Mesenchymal stem cell (in vitro differentiated cells and primary cell): ENCODE data around the gene ACAN.

ENCODE experiments used
- DNase-seq: peaks from one replicate; pipeline ENCODE4 v3.0.0-alpha.2; 2013
- H2AFZ ChIP-seq: one replicate; pipeline ENCODE4 v1.6.1; 2013; ENCODE audit warnings: low read depth, mild to moderate bottlenecking, control low read depth, inconsistent platforms, low read length, moderate library complexity
- H2AK5ac ChIP-seq: 2 replicates; pipeline ENCODE4 v1.6.1; 2013; ENCODE audit warnings: low read length, moderate library complexity, mild to moderate bottlenecking, inconsistent platforms; ENCODE audit not compliant: severe bottlenecking
- H2BK120ac ChIP-seq: one replicate; pipeline ENCODE4 v1.6.1; 2013; ENCODE audit warnings: low read depth, mild to moderate bottlenecking, inconsistent platforms, low read length, moderate library complexity
- H2BK12ac ChIP-seq, 2 experiments: one replicate each; pipeline ENCODE4 v1.6.1; 2013; ENCODE audit warnings: inconsistent platforms in 2 of 2, low read length in 2 of 2, mild to moderate bottlenecking in 2 of 2, moderate library complexity in 2 of 2, control low read depth in 1 of 2
- H2BK15ac ChIP-seq: one replicate; pipeline ENCODE4 v1.6.1; 2013; ENCODE audit warnings: mild to moderate bottlenecking, low read depth, inconsistent platforms; ENCODE audit not compliant: poor library complexity, severe bottlenecking
- H2BK5ac ChIP-seq: 2 replicates; pipeline ENCODE4 v1.6.1; 2013; ENCODE audit warnings: low read depth, mild to moderate bottlenecking, low read length, control low read depth, inconsistent platforms; ENCODE audit not compliant: poor library complexity, severe bottlenecking
- H3K14ac ChIP-seq, 2 experiments: one replicate each; pipeline ENCODE4 v1.6.1; 2013; ENCODE audit warnings: inconsistent platforms in 2 of 2, low read length in 2 of 2, control low read depth in 1 of 2, mild to moderate bottlenecking in 1 of 2, moderate library complexity in 1 of 2
- H3K18ac ChIP-seq, 2 experiments: one replicate each; pipeline ENCODE4 v1.6.1; 2013; ENCODE audit warnings: inconsistent platforms in 2 of 2, low read length in 2 of 2, control low read depth in 1 of 2, low read depth in 1 of 2, mild to moderate bottlenecking in 1 of 2
- H3K23ac ChIP-seq, 2 experiments: one replicate each; pipeline ENCODE4 v1.6.1; 2013; ENCODE audit warnings: inconsistent platforms in 2 of 2, low read length in 2 of 2, mild to moderate bottlenecking in 2 of 2, moderate library complexity in 2 of 2, control low read depth in 1 of 2
- H3K27ac ChIP-seq: 2 replicates; pipeline ENCODE4 v1.5.1; 2013; ENCODE audit warnings: mild to moderate bottlenecking, moderate library complexity, low read length, control low read depth, inconsistent platforms; ENCODE audit not compliant: poor library complexity, severe bottlenecking
- H3K27me3 ChIP-seq, 2 experiments: 2 replicates each; pipeline versions ENCODE4 v1.6.1 to v1.7.0; 2013; ENCODE audit warnings: low read length in 2 of 2, mild to moderate bottlenecking in 2 of 2, moderate library complexity in 2 of 2, control low read depth in 1 of 2, inconsistent platforms in 1 of 2; ENCODE audit not compliant: control insufficient read depth in 1 of 2, insufficient read depth in 1 of 2
- H3K36me3 ChIP-seq, 2 experiments: 2 replicates each; pipeline versions ENCODE4 v1.6.1 to v1.7.0; 2013; ENCODE audit warnings: low read length in 2 of 2, control low read depth in 1 of 2, inconsistent platforms in 1 of 2, low read depth in 1 of 2, mild to moderate bottlenecking in 1 of 2; ENCODE audit not compliant: insufficient read depth in 2 of 2, control insufficient read depth in 1 of 2
- H3K4ac ChIP-seq, 2 experiments: one replicate each; pipeline ENCODE4 v1.6.1; 2013; ENCODE audit warnings: inconsistent platforms in 2 of 2, low read length in 2 of 2, mild to moderate bottlenecking in 2 of 2, moderate library complexity in 2 of 2, control low read depth in 1 of 2, low read depth in 1 of 2
- H3K4me1 ChIP-seq: 2 replicates; pipeline ENCODE4 v1.6.1; 2013; ENCODE audit warnings: low read depth, low read length, control low read depth; ENCODE audit not compliant: control insufficient read depth, insufficient read depth
- H3K4me2 ChIP-seq: 2 replicates; pipeline ENCODE4 v1.6.1; 2013; ENCODE audit warnings: low read length, mild to moderate bottlenecking, inconsistent platforms; ENCODE audit not compliant: poor library complexity, severe bottlenecking
- H3K4me3 ChIP-seq, 2 experiments: 2 replicates each; pipeline versions ENCODE4 v1.5.1 to v1.7.0; 2013; ENCODE audit warnings: low read length in 2 of 2, mild to moderate bottlenecking in 2 of 2, control low read depth in 1 of 2, low read depth in 1 of 2; ENCODE audit not compliant: insufficient read depth in 1 of 2
- H3K79me1 ChIP-seq: replicated peaks from 2 replicates; pipeline ENCODE4 v1.6.1; 2013; ENCODE audit warnings: mild to moderate bottlenecking, control low read depth, low read length, inconsistent platforms; ENCODE audit not compliant: poor library complexity, severe bottlenecking
- H3K9ac ChIP-seq: 2 replicates; pipeline ENCODE4 v1.7.0; 2013; ENCODE audit warnings: mild to moderate bottlenecking, low read length, moderate library complexity
- H3K9me3 ChIP-seq: 2 replicates; pipeline ENCODE4 v1.7.0; 2013; ENCODE audit warnings: mild to moderate bottlenecking, low read length; ENCODE audit not compliant: control insufficient read depth
- H4K8ac ChIP-seq: one replicate; pipeline ENCODE4 v1.6.1; 2013; ENCODE audit warnings: inconsistent platforms, mild to moderate bottlenecking, low read length, moderate library complexity
- H4K91ac ChIP-seq: one replicate; pipeline ENCODE4 v1.6.1; 2013; ENCODE audit warnings: mild to moderate bottlenecking, low read length, inconsistent platforms
- WGBS: methylation state at CpG from one replicate; pipeline ENCODE4 v1.1.7; 2013; ENCODE audit warnings: mixed read lengths; 5-methylcytosine and 5-hydroxymethylcytosine counted together

Gene ACAN

GRCh38 chr15:88812133-88812532, 8.9 kb downstream of the ACAN start:
- Histone ChIP-seq H3K9me3 (no peaks in the 10 kb centered on the region), H3K14ac (no peak overlapping the region), H2BK12ac (no peak overlapping the region), H3K27me3 (peaks cover 6 to 69% of the 10 kb centered on the region in 2 experiments), H3K23ac (no peak overlapping the region), H3K18ac (no peak overlapping the region), H4K8ac (no peak overlapping the region), H2AK5ac (no peak overlapping the region), H3K79me1 (no peaks in the 10 kb centered on the region), H3K4me2 (no peak overlapping the region), H2BK5ac (no peak overlapping the region), H3K9ac (no peak overlapping the region), H4K91ac (peak overlapping the region; percentile 53), H3K36me3 (no peaks in the 10 kb centered on the region), H3K4me3 (no peak overlapping the region), H3K27ac (no peak overlapping the region), H2AFZ (no peak overlapping the region), H2BK15ac (no peak overlapping the region), H3K4me1 (peaks cover 2% of the 10 kb centered on the region), H2BK120ac (no peak overlapping the region), H3K4ac (no peak overlapping the region)
- DNase-seq: no peak
- 70% methylated on average over 4 of the region's 4 CpGs for WGBS

DNA sequence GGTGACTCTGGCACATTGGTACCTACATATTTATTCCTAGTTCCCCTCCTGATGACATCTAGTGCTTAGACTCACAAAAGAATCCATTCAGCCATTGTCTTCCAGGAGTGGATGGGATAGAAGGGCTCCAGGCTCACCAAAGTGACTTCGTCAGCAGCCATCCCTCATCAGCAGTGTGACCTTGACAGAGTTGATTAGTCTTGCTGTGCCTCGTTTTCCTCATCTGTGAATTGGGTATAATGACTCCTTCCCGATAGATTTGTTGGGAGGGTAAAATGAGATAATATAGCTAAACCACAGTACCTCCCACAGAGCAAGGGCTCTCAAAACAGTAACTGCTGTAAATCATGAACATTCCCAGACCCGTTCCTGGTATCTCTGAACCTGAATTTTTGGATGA, 10.7 kb downstream of the ACAN start:
- DNase-seq: no peak
- no peak overlapping the region for H2AFZ ChIP-seq

DNA sequence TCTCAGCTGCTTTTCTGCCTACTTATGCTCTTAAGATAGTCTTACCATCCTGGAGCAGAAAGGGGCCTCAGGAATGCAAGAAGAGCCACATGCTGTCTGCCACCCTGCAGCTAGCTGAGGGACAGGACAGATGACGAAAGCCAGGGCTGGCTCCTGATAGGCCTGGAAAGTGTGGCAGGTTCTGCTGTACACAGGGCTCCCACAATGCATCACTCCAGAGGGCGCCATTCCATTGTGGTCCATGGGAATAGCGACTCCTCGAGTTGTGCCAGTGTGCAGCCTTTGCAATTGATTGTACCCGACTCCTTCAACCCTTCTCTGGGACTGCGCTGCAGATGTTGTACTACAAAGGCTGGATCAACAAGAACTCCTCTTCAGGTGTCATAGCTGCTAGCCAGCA, 11.2 kb downstream of the ACAN start:
- no peaks in the 10 kb centered on the region for H3K9me3 ChIP-seq
- no peak overlapping the region for H3K18ac ChIP-seq
- H3K36me3 ChIP-seq: no peaks in the 10 kb centered on the region
- H3K9ac ChIP-seq: no peak overlapping the region
- no peak overlapping the region for H4K91ac ChIP-seq
- H3K23ac ChIP-seq: no peak overlapping the region
- no peak overlapping the region for H3K4ac ChIP-seq
- H3K14ac ChIP-seq: no peak overlapping the region
- no peak overlapping the region for H2BK120ac ChIP-seq
- H3K4me2 ChIP-seq: no peak overlapping the region
- H4K8ac ChIP-seq: no peak overlapping the region
- H2AK5ac ChIP-seq: no peak overlapping the region
- 75% methylated on average over 6 of the region's 6 CpGs for WGBS
- H2BK15ac ChIP-seq: no peak overlapping the region
- peaks cover 0 to 57% of the 10 kb centered on the region in 2 experiments for H3K27me3 ChIP-seq
- no peaks in the 10 kb centered on the region for H3K79me1 ChIP-seq
- DNase-seq: no peak
- no peak overlapping the region for H2BK12ac ChIP-seq
- H3K27ac ChIP-seq: no peak overlapping the region
- H2BK5ac ChIP-seq: no peak overlapping the region
- no peak overlapping the region for H2AFZ ChIP-seq
- no peak overlapping the region for H3K4me3 ChIP-seq
- peaks cover 2% of the 10 kb centered on the region for H3K4me1 ChIP-seq

More for the DNA sequence above, 10.7 kb downstream of the ACAN start:
- H3K36me3 ChIP-seq: no peaks in the 10 kb centered on the region
- H3K27me3 ChIP-seq: peaks cover 0 to 58% of the 10 kb centered on the region in 2 experiments
- no peak overlapping the region for H3K4me2 ChIP-seq
- H2BK15ac ChIP-seq: no peak overlapping the region
- H4K91ac ChIP-seq: no peak overlapping the region
- H2BK5ac ChIP-seq: no peak overlapping the region
- H2BK120ac ChIP-seq: no peak overlapping the region
- H3K79me1 ChIP-seq: no peaks in the 10 kb centered on the region
- H3K23ac ChIP-seq: no peak overlapping the region
- 78% methylated on average over 3 of the region's 4 CpGs for whole genome bisulfite sequencing
- no peaks in the 10 kb centered on the region for H3K9me3 ChIP-seq
- peaks cover 2% of the 10 kb centered on the region for H3K4me1 ChIP-seq
- H3K4me3 ChIP-seq: no peak overlapping the region
- no peak overlapping the region for H2AK5ac ChIP-seq
- H3K9ac ChIP-seq: no peak overlapping the region
- no peak overlapping the region for H3K14ac ChIP-seq
- no peak overlapping the region for H3K18ac ChIP-seq
- no peak overlapping the region for H3K4ac ChIP-seq
- H4K8ac ChIP-seq: no peak overlapping the region
- no peak overlapping the region for H3K27ac ChIP-seq
- H2BK12ac ChIP-seq: no peak overlapping the region

DNA sequence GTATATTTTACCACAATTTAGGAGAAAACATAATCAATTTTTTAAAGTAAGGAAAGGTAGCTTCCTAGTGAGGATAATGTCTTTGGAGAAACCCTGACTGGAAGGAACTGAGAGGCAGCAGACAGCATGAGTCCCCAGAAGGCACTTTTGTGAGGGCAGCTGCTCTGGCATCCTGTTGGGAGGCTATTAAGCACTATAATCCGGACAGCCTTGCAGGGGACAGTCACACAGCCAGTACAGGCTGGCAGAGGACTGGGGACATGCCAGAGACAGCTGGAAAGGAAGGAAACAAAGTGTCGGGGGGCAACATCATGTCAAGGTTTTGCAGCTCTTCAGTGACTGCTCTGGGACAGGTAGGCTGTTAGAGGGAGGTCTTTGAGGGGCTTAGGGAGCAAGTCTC, 15.7 kb downstream of the ACAN start:
- H3K4me2 ChIP-seq: no peak overlapping the region
- no peak overlapping the region for H4K8ac ChIP-seq
- H3K27ac ChIP-seq: no peak overlapping the region
- no peak overlapping the region for H4K91ac ChIP-seq
- H3K4me1 ChIP-seq: no peaks in the 10 kb centered on the region
- no peaks in the 10 kb centered on the region for H3K9me3 ChIP-seq
- H2AFZ ChIP-seq: no peak overlapping the region
- no peak overlapping the region for H2BK5ac ChIP-seq
- no peaks in the 10 kb centered on the region for H3K79me1 ChIP-seq
- H2BK12ac ChIP-seq: no peak overlapping the region
- no peak for DNase-seq
- H3K36me3 ChIP-seq: no peaks in the 10 kb centered on the region
- peaks cover 0 to 70% of the 10 kb centered on the region in 2 experiments for H3K27me3 ChIP-seq
- no peak overlapping the region for H2BK15ac ChIP-seq
- no peak overlapping the region for H3K9ac ChIP-seq
- H3K14ac ChIP-seq: no peak overlapping the region
- 65% methylated on average over 2 of the region's 2 CpGs for WGBS
- no peak overlapping the region for H3K4ac ChIP-seq
- H3K23ac ChIP-seq: no peak overlapping the region
- H3K4me3 ChIP-seq: no peak overlapping the region
- no peak overlapping the region for H2BK120ac ChIP-seq
- H2AK5ac ChIP-seq: no peak overlapping the region
- no peak overlapping the region for H3K18ac ChIP-seq
